Endometrial microvascular endothelial cells (primary cell): Measurements from ENCODE around the gene NAA30. TPM values are rescaled to one million over a fixed set of nuclear protein-coding genes. Genes with fewer than 3 reads are reported as not detected.

ENCODE experiments used
- in situ Hi-C: cut with HindIII; loops from 2 replicates; pipeline ENCODE4 v1.10.0; 2017; ENCODE audit warnings: low sequenced_read_pairs, low pct_unique_long_range_greater_than_20kb; ENCODE audit errors: inconsistent ontology term
- total RNA-seq: library from RNA; depleted of rRNA; stranded (reverse); fragments of >200 nt; gene quantifications from one replicate; pipeline ENCODE4 v1.2.3, GENCODE V29; 2015; ENCODE audit errors: inconsistent ontology term

The NAA30 gene
- total RNA-seq, 1 donor from 2014 or later, result 17.4 TPM

DNA sequence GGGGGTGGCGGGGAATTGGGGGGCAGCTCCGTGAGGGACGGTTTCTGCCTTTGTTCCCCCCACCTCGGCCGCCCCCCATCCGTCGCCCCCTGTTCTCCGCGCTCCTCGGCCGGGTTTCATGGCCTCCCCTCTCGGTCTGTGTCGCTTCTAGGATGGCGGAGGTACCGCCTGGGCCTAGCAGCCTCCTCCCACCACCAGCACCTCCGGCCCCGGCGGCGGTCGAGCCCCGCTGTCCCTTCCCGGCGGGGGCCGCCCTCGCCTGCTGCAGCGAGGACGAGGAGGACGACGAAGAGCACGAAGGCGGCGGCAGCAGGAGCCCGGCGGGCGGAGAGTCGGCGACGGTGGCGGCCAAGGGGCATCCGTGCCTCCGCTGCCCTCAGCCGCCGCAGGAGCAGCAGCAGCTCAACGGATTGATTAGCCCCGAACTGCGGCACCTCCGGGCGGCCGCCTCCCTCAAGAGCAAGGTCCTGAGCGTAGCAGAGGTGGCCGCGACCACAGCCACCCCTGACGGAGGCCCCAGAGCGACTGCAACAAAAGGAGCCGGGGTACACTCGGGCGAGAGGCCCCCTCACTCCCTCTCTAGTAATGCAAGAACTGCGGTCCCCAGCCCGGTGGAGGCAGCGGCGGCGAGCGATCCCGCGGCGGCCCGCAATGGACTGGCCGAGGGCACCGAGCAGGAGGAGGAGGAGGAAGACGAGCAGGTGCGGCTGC is 575 bp downstream of the NAA30 start:
- in situ Hi-C loops, result no loop called here

DNA sequence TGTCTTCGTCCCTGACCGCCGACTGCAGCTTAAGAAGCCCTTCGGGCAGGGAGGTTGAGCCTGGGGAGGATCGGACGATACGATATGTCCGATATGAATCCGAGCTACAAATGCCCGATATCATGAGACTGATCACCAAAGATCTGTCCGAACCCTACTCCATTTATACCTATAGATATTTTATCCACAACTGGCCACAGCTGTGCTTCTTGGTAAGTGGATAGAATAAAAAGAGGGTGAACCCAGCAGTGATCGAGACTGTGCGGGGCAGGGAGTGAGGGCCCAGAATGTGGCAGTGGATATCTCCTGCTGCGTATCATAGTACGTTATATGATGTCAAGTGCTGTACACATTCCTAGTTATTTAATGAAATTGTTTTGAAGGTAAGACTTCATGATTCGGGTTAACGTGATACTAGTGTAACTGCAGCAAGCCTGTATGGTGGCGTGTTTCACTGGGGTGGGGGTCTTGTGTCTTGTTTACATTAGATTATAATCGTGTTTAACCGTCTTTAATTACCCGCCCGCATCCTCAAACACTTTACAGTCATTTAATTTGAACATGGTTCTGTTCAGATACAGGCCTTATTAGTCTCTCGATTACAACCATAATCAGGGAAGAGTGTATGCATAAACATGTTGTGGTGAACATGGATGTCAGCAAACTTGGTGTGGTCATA is 1.3 kb downstream of the NAA30 start:
- in situ Hi-C loops, result no loop called here

DNA sequence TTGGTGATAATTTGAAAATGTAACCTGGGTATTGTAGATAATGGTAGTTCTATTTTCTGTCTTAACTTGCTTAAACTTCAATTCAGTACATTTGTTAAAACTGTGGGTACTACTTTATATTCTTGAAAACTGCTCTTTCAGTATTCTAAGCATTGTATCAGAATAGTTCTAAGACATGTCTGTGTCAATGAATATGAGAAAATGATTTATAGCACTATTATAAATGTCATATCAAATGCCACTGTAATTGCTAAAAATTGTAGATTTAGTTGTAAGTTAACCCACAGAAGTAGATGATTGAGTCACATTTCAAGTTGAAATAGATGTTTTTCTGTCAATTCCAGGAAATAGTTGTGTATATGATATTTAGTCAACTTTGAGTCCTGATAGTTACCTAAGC is 2.4 kb downstream of the NAA30 start:
- in situ Hi-C loops, result no loop called here

DNA sequence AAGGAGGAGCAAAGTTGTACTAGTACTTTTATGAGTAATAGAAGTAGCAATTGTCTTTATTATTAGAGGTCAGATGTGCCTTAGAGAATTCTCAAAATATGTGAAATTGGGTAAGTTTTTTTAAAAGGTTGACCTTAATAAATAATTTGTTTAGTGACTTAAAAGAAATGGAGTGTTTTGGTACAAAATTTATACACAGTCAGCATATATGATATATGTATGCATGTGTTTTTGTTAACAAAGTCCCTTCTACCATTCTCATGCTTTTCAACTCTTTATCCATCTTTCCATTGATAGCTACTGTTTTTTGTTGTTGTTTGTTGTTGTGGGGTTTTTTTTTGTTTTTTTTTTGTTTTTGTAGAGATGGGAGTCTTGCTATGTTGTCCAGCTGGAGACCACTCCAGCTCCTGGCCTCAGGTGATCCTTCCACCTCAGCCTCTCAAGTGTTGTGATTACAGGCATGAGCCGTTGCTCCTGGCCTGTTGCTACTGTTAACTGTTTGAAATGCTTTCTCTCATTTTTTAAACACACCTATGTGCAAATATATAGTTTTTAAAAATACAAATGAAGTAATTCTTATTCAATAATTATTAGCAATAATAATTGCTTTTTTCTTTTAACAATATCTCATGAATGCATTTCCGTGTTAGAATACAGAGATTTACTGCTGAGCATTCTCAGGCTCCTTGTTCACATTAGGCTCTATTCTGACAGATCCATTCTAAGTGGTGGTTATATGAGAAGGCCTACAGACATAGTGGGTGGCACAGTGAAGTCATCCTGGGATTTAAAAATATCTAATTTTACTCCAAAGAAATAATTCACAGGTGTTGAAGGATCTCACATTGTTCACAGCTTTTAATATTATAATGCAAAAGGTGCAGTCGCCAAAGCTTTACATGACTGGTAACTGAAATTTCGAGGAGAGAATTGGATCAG is 10.4 kb downstream of the NAA30 start:
- in situ Hi-C loops, result no loop called here

DNA sequence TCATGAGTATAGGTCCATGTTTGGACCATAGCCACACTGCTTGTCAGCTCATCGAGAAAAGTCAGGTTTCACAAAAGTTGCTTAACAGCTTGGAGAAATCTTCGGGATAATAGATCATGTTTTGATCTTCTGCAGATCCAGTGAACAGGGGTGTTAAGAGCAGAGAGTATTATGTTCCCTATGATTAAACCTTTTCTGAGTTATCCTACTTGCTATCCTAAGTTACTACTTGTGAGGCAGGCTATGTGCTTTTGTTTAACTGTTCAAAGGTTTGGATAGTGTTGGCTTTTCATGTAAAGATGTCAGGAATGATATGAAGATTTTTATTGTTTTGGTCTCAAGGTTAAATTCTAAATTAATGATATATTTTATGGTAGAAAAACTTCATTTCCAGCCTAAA is 11.1 kb downstream of the NAA30 start:
- in situ Hi-C loops, result no loop called here

DNA sequence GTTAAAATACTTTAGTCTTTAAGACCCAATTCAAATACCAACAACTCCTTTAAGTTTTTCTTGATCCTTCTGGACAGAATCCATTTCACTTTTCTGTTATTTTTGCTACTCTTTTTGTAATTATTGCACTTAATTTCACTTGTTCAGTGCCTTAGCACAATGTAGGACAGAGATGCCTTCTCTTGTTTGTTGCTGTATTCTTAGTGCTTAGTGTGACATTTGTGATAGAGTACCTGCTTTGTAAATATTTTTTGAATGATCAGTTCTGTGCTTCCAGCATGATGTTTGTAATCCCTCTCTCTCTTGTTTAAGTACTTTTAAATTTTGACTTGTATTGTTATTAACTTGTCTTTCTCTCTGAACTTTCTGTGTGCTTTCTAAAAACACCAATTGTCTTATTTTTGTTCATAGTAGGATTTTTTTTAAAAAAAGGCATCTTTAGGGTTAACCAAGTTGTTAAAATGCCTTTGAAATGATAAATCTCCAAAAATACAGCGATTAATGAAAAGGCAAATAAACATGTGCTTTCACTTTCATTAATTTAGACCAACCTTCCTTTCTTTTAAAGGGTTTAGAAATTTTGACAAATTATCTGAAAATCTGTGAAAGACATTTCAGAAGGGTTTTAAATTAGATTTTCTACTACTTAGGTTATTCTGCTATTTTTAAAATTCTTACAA is 11.9 kb downstream of the NAA30 start:
- in situ Hi-C loops, result no loop called here

DNA sequence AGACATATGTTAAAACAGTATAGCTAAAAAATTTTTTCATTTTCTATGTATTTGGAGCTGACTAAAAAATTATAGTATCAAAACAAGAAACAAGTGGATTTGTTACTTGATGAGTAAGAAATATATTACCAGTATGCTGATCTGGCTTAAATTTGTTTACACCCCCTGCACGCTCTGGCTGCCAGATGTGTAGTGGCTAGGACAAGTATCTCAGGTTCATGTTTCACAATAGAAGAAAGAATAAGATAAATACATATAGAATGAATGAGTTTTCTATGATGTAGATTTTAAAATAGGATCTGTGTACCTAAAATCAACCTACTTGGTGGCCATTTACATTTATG is 13.1 kb downstream of the NAA30 start:
- in situ Hi-C loops, result no loop called here

DNA sequence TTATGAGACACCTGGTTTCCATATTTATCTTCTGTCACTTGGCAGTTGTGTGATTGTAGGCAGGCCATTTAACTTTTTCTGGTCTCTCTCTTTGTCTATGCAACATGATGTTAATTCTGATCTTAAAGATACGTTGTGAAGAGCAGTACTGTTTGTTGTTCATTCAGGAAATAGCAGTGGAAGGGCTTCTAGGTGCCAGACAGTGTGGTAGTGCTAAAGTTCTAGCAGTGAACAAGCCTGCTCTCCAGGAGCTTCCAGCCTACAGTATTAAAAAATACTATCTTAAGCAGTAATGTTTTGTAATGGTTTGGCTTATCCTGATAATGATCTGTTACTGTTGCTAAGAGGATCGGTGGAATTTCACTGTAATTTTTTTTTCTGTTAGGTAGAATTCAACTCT is 15.2 kb downstream of the NAA30 start:
- in situ Hi-C loops, result no loop called here

DNA sequence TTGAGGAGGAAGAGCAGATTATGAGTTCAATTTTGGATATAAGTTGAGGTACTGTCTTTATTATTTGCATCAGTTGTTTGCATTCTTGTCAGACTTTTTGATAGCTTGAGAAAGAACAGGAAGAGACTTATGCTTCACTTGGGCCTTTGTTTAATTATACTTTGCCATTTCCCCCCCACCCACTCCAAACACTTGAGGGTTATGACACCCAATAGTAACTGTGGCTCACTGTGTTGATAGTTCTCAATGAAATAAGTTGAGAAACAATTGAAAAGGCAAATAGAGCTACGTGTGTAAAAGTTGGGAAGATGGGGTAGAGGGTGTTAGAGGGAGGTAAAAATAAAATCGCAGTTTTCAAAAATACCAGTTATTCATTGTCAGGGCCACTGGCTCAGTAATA is 17.7 kb downstream of the NAA30 start:
- in situ Hi-C loops, result no loop called here

DNA sequence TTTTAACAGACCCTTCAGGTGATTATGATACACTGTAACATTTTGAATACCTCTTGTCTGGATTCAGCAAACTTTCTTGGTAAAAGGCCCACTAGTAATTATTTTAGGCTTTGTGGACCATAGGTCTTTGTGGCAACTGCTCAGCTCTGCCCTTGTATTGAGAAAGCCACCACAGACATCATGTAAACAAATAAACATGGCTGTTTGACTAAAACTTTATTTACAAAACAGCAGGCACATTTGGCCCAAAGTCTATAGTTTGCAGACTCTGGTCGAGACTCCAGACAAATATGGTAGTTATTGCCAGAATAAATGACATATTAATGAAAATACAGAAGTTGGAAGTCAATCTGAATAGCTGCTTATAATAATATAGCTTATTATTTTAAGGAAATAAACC is 18.2 kb downstream of the NAA30 start:
- in situ Hi-C loops, result no loop called here

DNA sequence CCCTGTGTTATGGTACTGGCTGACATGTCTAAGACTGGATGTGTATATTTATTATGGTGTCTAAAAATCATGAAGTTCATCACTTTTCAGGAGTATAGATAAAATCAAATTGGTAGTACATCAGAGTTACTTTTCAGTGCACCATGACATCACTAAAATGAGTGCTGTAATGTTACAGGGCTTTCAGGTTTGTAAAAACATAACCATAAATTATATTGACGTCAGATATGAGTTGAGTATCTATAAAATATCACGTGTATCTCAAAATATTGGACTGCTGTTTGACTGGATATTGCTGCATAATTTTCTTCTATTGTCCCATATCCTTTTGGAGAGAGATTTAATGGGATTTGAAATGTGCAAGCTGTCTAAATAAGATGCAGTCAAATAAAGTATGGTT is 22.0 kb downstream of the NAA30 start:
- in situ Hi-C loops, result no loop called here

DNA sequence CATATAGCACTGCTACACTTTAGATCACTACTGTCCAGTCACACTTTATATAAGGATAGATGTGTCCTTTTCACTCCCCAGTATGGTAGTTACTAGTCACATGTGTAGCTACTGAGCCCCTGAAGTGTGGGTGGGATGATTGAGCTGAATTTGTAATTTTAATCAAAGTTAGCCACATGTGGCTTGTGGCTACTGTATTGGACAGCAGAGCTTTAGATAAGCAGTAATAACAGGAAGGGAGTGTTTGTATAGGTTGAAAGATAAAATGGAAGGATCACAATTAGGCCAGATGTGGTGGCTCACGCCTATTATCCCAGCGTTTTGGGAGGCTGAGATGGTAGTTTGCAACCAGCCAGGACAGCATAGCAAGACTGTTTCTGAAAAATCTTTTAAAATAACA is 23.5 kb downstream of the NAA30 start:
- in situ Hi-C loops, result no loop called here

DNA sequence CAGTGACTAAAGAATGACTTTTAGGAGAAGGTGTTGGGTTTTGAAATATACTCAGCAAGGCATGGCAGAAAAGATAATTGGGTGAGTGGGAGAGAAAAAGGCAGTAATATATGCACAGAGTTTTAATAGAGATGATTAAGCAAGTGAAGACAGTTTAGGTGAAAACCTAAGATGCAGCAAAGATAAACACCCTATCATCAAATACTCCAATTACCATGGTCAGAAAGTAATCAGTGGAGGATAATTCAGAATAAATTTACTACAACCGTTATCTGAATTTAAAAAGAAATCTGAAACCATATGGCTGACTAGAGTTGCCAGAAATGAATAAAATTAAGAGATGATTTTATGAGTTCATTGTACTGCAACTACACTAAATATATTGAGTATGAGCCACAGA is 26.8 kb downstream of the NAA30 start:
- in situ Hi-C loops, result no loop called here

DNA sequence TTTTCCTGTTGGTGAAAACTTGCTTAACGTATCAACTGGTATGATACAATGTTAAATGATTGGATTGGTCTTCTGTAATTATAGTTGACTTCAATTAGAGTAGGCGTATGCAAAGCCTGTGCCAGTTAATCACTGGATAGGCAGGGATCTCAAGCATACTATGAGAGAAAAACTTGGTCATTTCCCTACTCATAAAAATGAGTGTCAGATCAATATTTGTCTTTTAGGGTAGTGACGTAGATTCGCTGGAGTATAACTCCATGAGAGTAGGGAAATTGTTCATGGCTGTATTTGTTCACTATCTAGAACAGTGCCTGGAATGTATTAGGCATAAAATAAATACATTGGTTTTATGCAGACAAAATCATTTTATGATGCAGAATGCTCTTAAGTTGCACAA is 28.6 kb downstream of the NAA30 start:
- in situ Hi-C loops, result no loop called here

DNA sequence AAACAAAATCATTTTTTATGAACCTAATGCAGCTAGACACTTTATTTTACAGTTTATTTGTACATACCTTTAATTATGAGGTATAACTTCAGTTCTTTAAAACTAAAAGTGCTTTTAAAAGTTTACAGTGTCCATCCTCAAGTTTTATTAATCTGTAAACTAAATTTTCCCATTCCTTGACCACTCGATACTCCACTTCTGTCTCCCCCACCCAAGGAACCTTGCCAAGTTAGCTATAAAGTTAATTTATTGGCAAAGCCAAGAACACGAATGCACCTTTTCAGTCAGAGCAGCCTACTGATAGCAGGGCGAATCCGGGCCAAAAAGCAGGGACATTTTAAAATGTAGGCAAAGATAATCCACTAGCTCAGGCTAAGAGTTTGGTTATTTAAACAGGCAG is 29.6 kb downstream of the NAA30 start:
- in situ Hi-C loops, result no loop called here

DNA sequence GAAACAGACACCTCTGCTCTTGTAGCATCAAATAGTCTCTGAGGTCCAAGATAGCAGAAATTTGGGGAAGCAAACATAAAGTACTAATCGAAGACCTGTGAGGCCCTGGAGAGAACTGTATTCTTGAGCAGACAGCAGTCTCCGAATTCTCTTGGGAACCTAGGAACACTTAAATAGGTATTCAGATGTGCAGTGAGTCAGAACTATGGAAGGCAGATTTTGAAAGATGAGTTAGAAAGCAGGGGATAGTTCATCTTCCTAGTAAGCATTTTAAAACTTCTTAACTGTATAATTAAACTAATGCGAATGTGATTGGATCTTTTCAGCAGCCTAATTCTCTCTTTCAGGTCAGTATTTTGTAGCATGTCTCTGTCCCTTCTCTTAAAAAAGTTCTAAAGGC is 30.6 kb downstream of the NAA30 start:
- in situ Hi-C loops, result no loop called here

DNA sequence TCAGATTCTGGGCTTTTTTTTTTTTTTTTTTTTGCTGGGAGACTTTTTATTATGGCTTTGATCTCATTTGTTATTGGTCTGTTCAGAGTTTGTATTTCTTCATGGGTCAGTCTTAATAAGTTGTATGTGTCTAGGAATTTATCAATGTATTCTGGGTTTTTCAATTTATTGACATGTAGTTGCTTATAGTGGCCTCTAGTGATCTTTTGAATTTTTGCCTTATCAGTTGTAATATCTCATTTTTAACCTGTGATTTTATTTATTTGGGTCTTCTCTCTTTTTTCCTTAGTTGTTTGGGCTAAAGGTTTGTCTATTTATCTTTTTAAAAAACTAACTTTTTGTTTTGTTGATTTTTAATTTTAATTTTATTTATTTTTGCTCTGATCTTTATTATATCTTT is 45.5 kb downstream of the NAA30 start:
- in situ Hi-C loops, result no loop called here

DNA sequence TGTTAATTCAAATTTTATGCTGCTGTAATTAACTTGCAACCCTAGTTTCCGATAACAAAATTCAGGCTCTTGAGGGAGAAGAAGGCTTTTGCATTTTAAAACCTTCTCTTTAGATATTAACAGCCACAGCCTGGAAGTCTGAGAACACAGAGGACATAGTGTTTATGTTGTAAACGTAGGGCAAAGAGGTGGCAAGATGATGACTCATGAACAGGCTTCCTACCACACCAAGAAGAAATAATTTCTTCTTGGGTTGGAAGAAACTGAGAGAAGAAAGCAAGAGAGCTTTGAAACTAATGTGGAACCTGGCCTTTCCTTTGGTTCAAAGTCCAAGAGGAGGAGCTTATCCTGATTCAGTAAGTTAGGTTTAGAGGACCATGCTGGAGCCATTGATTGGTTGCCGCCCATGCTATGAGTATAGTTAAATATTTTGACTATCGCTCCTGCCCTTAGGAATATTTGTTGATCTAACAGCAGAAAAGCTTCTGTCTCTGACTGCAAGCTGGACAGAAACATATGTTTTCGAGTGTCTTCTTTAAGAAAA is 71.5 kb downstream of the NAA30 start:
- in situ Hi-C loops, result no loop called here

DNA sequence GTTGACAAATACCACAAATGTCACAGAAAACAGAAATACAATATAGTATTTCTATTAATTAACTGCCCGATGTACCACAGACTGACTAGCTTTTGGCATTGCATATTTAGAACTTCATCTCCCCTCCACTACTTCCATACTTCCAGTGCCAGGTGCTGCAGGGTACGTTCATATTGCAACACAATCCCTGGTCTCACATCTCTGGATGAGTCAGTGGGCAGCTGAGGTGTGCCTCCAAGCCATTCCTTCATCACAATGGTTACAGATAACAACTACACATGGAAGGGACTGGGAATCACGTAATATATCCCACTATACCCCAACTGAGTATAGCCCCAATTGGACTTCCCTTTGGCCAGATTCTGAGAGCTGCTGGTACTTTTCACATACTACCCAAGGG is 72.2 kb downstream of the NAA30 start:
- in situ Hi-C loops, result no loop called here
